ENCODE data around the gene TLN1.

The TLN1 gene

GRCh38 chr9:35743880-35744518 is 12.0 kb upstream of the TLN1 start:
- Histone ChIP-seq H3K4me1 (ENCODE audit: control insufficient read depth in 5 of 5, insufficient read depth in 5 of 5, low read length in 5 of 5) (peaks cover 11 to 37% (median 33%) of the 10 kb centered on the region in 5 donors), H3K36me3 (ENCODE audit: control insufficient read depth in 5 of 5, insufficient read depth in 5 of 5, low read length in 5 of 5) (peaks cover 15 to 57% (median 56%) of the 10 kb centered on the region in 5 donors)

GRCh38 chr9:35743452-35743851 is 11.5 kb upstream of the TLN1 start:
- H3K9ac ChIP-seq (ENCODE audit: low read length in 5 of 5): no peak overlapping the region
- no peaks in the 10 kb centered on the region for H3K27me3 ChIP-seq (ENCODE audit: control insufficient read depth in 5 of 5, insufficient read depth in 4 of 5, low read length in 5 of 5)
- H3K4me3 ChIP-seq (ENCODE audit: low read depth in 1 of 5, low read length in 5 of 5): no peak overlapping the region
- peaks cover 15 to 63% (median 61%) of the 10 kb centered on the region in 5 donors for H3K36me3 ChIP-seq (ENCODE audit: control insufficient read depth in 5 of 5, insufficient read depth in 5 of 5, low read length in 5 of 5)
- peaks cover 11 to 36% (median 31%) of the 10 kb centered on the region in 5 donors for H3K4me1 ChIP-seq (ENCODE audit: control insufficient read depth in 5 of 5, insufficient read depth in 5 of 5, low read length in 5 of 5)
- no peaks in the 10 kb centered on the region for H3K9me3 ChIP-seq (ENCODE audit: control insufficient read depth in 5 of 5, low read length in 5 of 5)
- no peak overlapping the region for H3K27ac ChIP-seq (ENCODE audit: low read depth, low read length)

More at GRCh38 chr9:35743880-35744518, 12.0 kb upstream of the TLN1 start:
- Histone ChIP-seq H3K4me3 (ENCODE audit: low read depth in 1 of 5, low read length in 5 of 5) (no peak overlapping the region), H3K9me3 (ENCODE audit: control insufficient read depth in 5 of 5, low read length in 5 of 5) (no peaks in the 10 kb centered on the region), H3K9ac (ENCODE audit: low read length in 5 of 5) (no peak overlapping the region), H3K27ac (ENCODE audit: low read depth, low read length) (no peak overlapping the region), H3K27me3 (ENCODE audit: control insufficient read depth in 5 of 5, insufficient read depth in 4 of 5, low read length in 5 of 5) (no peaks in the 10 kb centered on the region)

GRCh38 chr9:35741740-35742139 is 9.7 kb upstream of the TLN1 start:
- H3K4me1 ChIP-seq (ENCODE audit: control insufficient read depth in 5 of 5, insufficient read depth in 5 of 5, low read length in 5 of 5): peaks cover 2 to 19% (median 14%) of the 10 kb centered on the region in 5 donors
- H3K9ac ChIP-seq (ENCODE audit: low read length in 5 of 5): no peak overlapping the region
- no peak overlapping the region for H3K4me3 ChIP-seq (ENCODE audit: low read depth in 1 of 5, low read length in 5 of 5)
- no peak overlapping the region for H3K27ac ChIP-seq (ENCODE audit: low read depth, low read length)
- no peaks in the 10 kb centered on the region for H3K9me3 ChIP-seq (ENCODE audit: control insufficient read depth in 5 of 5, low read length in 5 of 5)
- H3K36me3 ChIP-seq (ENCODE audit: control insufficient read depth in 5 of 5, insufficient read depth in 5 of 5, low read length in 5 of 5): peaks cover 15 to 80% (median 78%) of the 10 kb centered on the region in 5 donors
- H3K27me3 ChIP-seq (ENCODE audit: control insufficient read depth in 5 of 5, insufficient read depth in 4 of 5, low read length in 5 of 5): no peaks in the 10 kb centered on the region

- Histone ChIP-seq H3K9me3 (ENCODE audit: control insufficient read depth in 5 of 5, low read length in 5 of 5) (no peaks in the 10 kb centered on the region), H3K4me3 (ENCODE audit: low read depth in 1 of 5, low read length in 5 of 5) (no peak overlapping the region), H3K27ac (ENCODE audit: low read depth, low read length) (no peak overlapping the region), H3K9ac (ENCODE audit: low read length in 5 of 5) (no peak overlapping the region), H3K4me1 (ENCODE audit: control insufficient read depth in 5 of 5, insufficient read depth in 5 of 5, low read length in 5 of 5) (peaks cover 0 to 6% (median 4%) of the 10 kb centered on the region in 5 donors), H3K36me3 (ENCODE audit: control insufficient read depth in 5 of 5, insufficient read depth in 5 of 5, low read length in 5 of 5) (peaks cover 19 to 95% (median 93%) of the 10 kb centered on the region in 5 donors), H3K27me3 (ENCODE audit: control insufficient read depth in 5 of 5, insufficient read depth in 4 of 5, low read length in 5 of 5) (no peaks in the 10 kb centered on the region)
These were observed 8.2 kb upstream of the TLN1 start for GRCh38 chr9:35740243-35740642.

GRCh38 chr9:35738924-35739323 is 6.9 kb upstream of the TLN1 start:
- Histone ChIP-seq H3K27me3 (ENCODE audit: control insufficient read depth in 5 of 5, insufficient read depth in 4 of 5, low read length in 5 of 5) (no peaks in the 10 kb centered on the region), H3K36me3 (ENCODE audit: control insufficient read depth in 5 of 5, insufficient read depth in 5 of 5, low read length in 5 of 5) (peaks cover 23 to 95% (median 88%) of the 10 kb centered on the region in 5 donors), H3K27ac (ENCODE audit: low read depth, low read length) (no peak overlapping the region)

GRCh38 chr9:35738186-35738585 is 6.2 kb upstream of the TLN1 start:
- Histone ChIP-seq H3K4me1 (ENCODE audit: control insufficient read depth in 5 of 5, insufficient read depth in 5 of 5, low read length in 5 of 5) (peaks cover 2 to 11% (median 8%) of the 10 kb centered on the region in 5 donors), H3K9ac (ENCODE audit: low read length in 5 of 5) (no peak overlapping the region), H3K4me3 (ENCODE audit: low read depth in 1 of 5, low read length in 5 of 5) (no peak overlapping the region), H3K27me3 (ENCODE audit: control insufficient read depth in 5 of 5, insufficient read depth in 4 of 5, low read length in 5 of 5) (no peaks in the 10 kb centered on the region), H3K9me3 (ENCODE audit: control insufficient read depth in 5 of 5, low read length in 5 of 5) (no peaks in the 10 kb centered on the region), H3K27ac (ENCODE audit: low read depth, low read length) (no peak overlapping the region), H3K36me3 (ENCODE audit: control insufficient read depth in 5 of 5, insufficient read depth in 5 of 5, low read length in 5 of 5) (peaks cover 18 to 87% (median 81%) of the 10 kb centered on the region in 5 donors)

More at GRCh38 chr9:35738924-35739323, 6.9 kb upstream of the TLN1 start:
- Histone ChIP-seq H3K4me3 (ENCODE audit: low read depth in 1 of 5, low read length in 5 of 5) (no peak overlapping the region), H3K4me1 (ENCODE audit: control insufficient read depth in 5 of 5, insufficient read depth in 5 of 5, low read length in 5 of 5) (peaks cover 0 to 6% (median 1%) of the 10 kb centered on the region in 5 donors), H3K9me3 (ENCODE audit: control insufficient read depth in 5 of 5, low read length in 5 of 5) (no peaks in the 10 kb centered on the region), H3K9ac (ENCODE audit: low read length in 5 of 5) (no peak overlapping the region)

GRCh38 chr9:35737143-35737542 is 5.1 kb upstream of the TLN1 start:
- Histone ChIP-seq H3K4me1 (ENCODE audit: control insufficient read depth in 5 of 5, insufficient read depth in 5 of 5, low read length in 5 of 5) (peaks cover 6 to 18% (median 16%) of the 10 kb centered on the region in 5 donors), H3K36me3 (ENCODE audit: control insufficient read depth in 5 of 5, insufficient read depth in 5 of 5, low read length in 5 of 5) (peaks cover 12 to 78% (median 70%) of the 10 kb centered on the region in 5 donors), H3K27ac (ENCODE audit: low read depth, low read length) (no peak overlapping the region)

GRCh38 chr9:35736201-35736633 is 4.2 kb upstream of the TLN1 start:
- H3K4me3 ChIP-seq (ENCODE audit: low read depth in 1 of 5, low read length in 5 of 5): no peak overlapping the region
- peaks cover 6 to 23% (median 19%) of the 10 kb centered on the region in 5 donors for H3K4me1 ChIP-seq (ENCODE audit: control insufficient read depth in 5 of 5, insufficient read depth in 5 of 5, low read length in 5 of 5)
- no peak overlapping the region for H3K27ac ChIP-seq (ENCODE audit: low read depth, low read length)
- H3K9ac ChIP-seq (ENCODE audit: low read length in 5 of 5): no peak overlapping the region
- peaks cover 8 to 69% (median 62%) of the 10 kb centered on the region in 5 donors for H3K36me3 ChIP-seq (ENCODE audit: control insufficient read depth in 5 of 5, insufficient read depth in 5 of 5, low read length in 5 of 5)
- no peaks in the 10 kb centered on the region for H3K9me3 ChIP-seq (ENCODE audit: control insufficient read depth in 5 of 5, low read length in 5 of 5)
- H3K27me3 ChIP-seq (ENCODE audit: control insufficient read depth in 5 of 5, insufficient read depth in 4 of 5, low read length in 5 of 5): no peaks in the 10 kb centered on the region

More at GRCh38 chr9:35737143-35737542, 5.1 kb upstream of the TLN1 start:
- H3K9me3 ChIP-seq (ENCODE audit: control insufficient read depth in 5 of 5, low read length in 5 of 5): no peaks in the 10 kb centered on the region
- no peak overlapping the region for H3K9ac ChIP-seq (ENCODE audit: low read length in 5 of 5)
- no peak overlapping the region for H3K4me3 ChIP-seq (ENCODE audit: low read depth in 1 of 5, low read length in 5 of 5)
- H3K27me3 ChIP-seq (ENCODE audit: control insufficient read depth in 5 of 5, insufficient read depth in 4 of 5, low read length in 5 of 5): no peaks in the 10 kb centered on the region

- Histone ChIP-seq H3K9me3 (ENCODE audit: control insufficient read depth in 5 of 5, low read length in 5 of 5) (no peaks in the 10 kb centered on the region), H3K27ac (ENCODE audit: low read depth, low read length) (peak overlapping the region; percentile 96), H3K9ac (ENCODE audit: low read length in 5 of 5) (peak overlapping the region in 2 of 5 donors; percentile 12 to 32), H3K36me3 (ENCODE audit: control insufficient read depth in 5 of 5, insufficient read depth in 5 of 5, low read length in 5 of 5) (peaks cover 8 to 48% (median 41%) of the 10 kb centered on the region in 5 donors), H3K4me1 (ENCODE audit: control insufficient read depth in 5 of 5, insufficient read depth in 5 of 5, low read length in 5 of 5) (peaks cover 21 to 44% (median 41%) of the 10 kb centered on the region in 5 donors), H3K27me3 (ENCODE audit: control insufficient read depth in 5 of 5, insufficient read depth in 4 of 5, low read length in 5 of 5) (no peaks in the 10 kb centered on the region), H3K4me3 (ENCODE audit: low read depth in 1 of 5, low read length in 5 of 5) (no peak overlapping the region)
These were observed 2.1 kb upstream of the TLN1 start for GRCh38 chr9:35734096-35734495.

- Histone ChIP-seq H3K36me3 (ENCODE audit: control insufficient read depth in 5 of 5, insufficient read depth in 5 of 5, low read length in 5 of 5) (peaks cover 8 to 37% (median 30%) of the 10 kb centered on the region in 5 donors), H3K4me1 (ENCODE audit: control insufficient read depth in 5 of 5, insufficient read depth in 5 of 5, low read length in 5 of 5) (peaks cover 30 to 56% (median 52%) of the 10 kb centered on the region in 5 donors), H3K9ac (ENCODE audit: low read length in 5 of 5) (peak overlapping the region; percentile 90 to 99 (median 97)), H3K27ac (ENCODE audit: low read depth, low read length) (peak overlapping the region; percentile 96), H3K4me3 (ENCODE audit: low read depth in 1 of 5, low read length in 5 of 5) (peak overlapping the region; percentile 81 to 92 (median 90)), H3K9me3 (ENCODE audit: control insufficient read depth in 5 of 5, low read length in 5 of 5) (no peaks in the 10 kb centered on the region), H3K27me3 (ENCODE audit: control insufficient read depth in 5 of 5, insufficient read depth in 4 of 5, low read length in 5 of 5) (no peaks in the 10 kb centered on the region)
These were observed 976 bp upstream of the TLN1 start for GRCh38 chr9:35732800-35733541.
